NCI-H128 (cell line): ENCODE results near the gene TWNK.
"Not testable (repeated sequence)": the region's sequence is repeated elsewhere in the genome, so short reads cannot be mapped to it uniquely, and the experiment has no call there.

Experiments used
- DNase-seq: peaks from one replicate; lab custom pipeline; 2025; ENCODE audit not compliant: unreplicated experiment; lab: John Stamatoyannopoulos, UW

The TWNK gene

GRCh38 chr10:101029520-101030295, 42.4 kb downstream of the TWNK start:
- no peak for DNase-seq

GRCh38 chr10:101030496-101031127, 43.3 kb downstream of the TWNK start:
- no peak for DNase-seq

GRCh38 chr10:101031128-101031795, 43.9 kb downstream of the TWNK start, which contains the start of the genes PDZD7 and SFXN3:
Gene PDZD7, minus strand, starts transcription at chr10:101031129. Its CDS starts 910 bp downstream, at chr10:101030219.
Gene SFXN3, plus strand, starts transcription at chr10:101031234. Its CDS starts 3,461 bp downstream, at chr10:101034695.
- peak; percentile 84 for DNase-seq

GRCh38 chr10:101031796-101032636, 44.7 kb downstream of the TWNK start:
- no peak for DNase-seq

- no peak for DNase-seq
Measured at GRCh38 chr10:101032637-101033224, 45.4 kb downstream of the TWNK start.

- no peak for DNase-seq
Measured at GRCh38 chr10:101033276-101033675, 45.9 kb downstream of the TWNK start.

- DNase-seq, result not testable (repeated sequence)
Measured at GRCh38 chr10:101034404-101034803, 47.1 kb downstream of the TWNK start.

- no peak for DNase-seq
Measured at GRCh38 chr10:101035314-101035713, 48.0 kb downstream of the TWNK start.

GRCh38 chr10:101035916-101036702, 48.8 kb downstream of the TWNK start:
- no peak for DNase-seq

- no peak for DNase-seq
Measured at GRCh38 chr10:101036726-101037125, 49.4 kb downstream of the TWNK start.

- no peak for DNase-seq
Measured at GRCh38 chr10:101038484-101038883, 51.1 kb downstream of the TWNK start.

GRCh38 chr10:101040061-101040460, 52.7 kb downstream of the TWNK start:
- no peak for DNase-seq

GRCh38 chr10:101040851-101041250, 53.5 kb downstream of the TWNK start:
- no peak for DNase-seq

GRCh38 chr10:101041252-101041761, 54.0 kb downstream of the TWNK start:
- DNase-seq, result peak; percentile 43

- DNase-seq, result no peak
Measured at GRCh38 chr10:101042118-101042517, 54.8 kb downstream of the TWNK start.

- DNase-seq, result peak; percentile 92
Measured at GRCh38 chr10:101042667-101043362, 55.5 kb downstream of the TWNK start.

GRCh38 chr10:101043363-101043707, 56.0 kb downstream of the TWNK start:
- no peak for DNase-seq
